DND-41 (cell line): ENCODE data around the gene ZNF8.
"Not testable (repeated sequence)": the region's sequence is repeated elsewhere in the genome, so short reads cannot be mapped to it uniquely, and the experiment has no call there.

Experiments
- ATAC-seq: fragments of 200-7000 bp; cut with Tn5 transposase; 3 replicates; pipeline ENCODE4 v1.9.1; 2021; ENCODE audit warnings: low read depth; ENCODE audit not compliant: insufficient read depth
- DNase-seq: peaks from one replicate; pipeline ENCODE4 v3.0.0-alpha.2; 2020
- H2AFZ ChIP-seq: 2 replicates; pipeline ENCODE4 v1.6.0; 2012; ENCODE audit warnings: low read depth, low read length
- H3K27ac ChIP-seq: 2 replicates; pipeline ENCODE4 v1.5.1; 2012; ENCODE audit warnings: low read length, inconsistent platforms
- H3K27me3 ChIP-seq: fragments of 200-600 bp; sonication (generic); 2 replicates; pipeline ENCODE4 v1.6.0; 2012; ENCODE audit warnings: low read length, mild to moderate bottlenecking, inconsistent platforms; ENCODE audit not compliant: insufficient read depth, poor library complexity
- H3K36me3 ChIP-seq: 2 replicates; pipeline ENCODE4 v1.5.1; 2012; ENCODE audit warnings: low read length, inconsistent platforms; ENCODE audit not compliant: insufficient read depth
- H3K4me1 ChIP-seq: 2 replicates; pipeline ENCODE4 v1.5.1; 2012; ENCODE audit warnings: mild to moderate bottlenecking, low read length; ENCODE audit not compliant: insufficient read depth
- H3K4me2 ChIP-seq: 2 replicates; pipeline ENCODE4 v1.6.0; 2012; ENCODE audit warnings: mild to moderate bottlenecking, moderate library complexity, low read length, inconsistent platforms; ENCODE audit not compliant: insufficient read depth
- H3K4me3 ChIP-seq, 2 experiments: fragments of 200-600 bp in 1 of 2; shearing (Covaris generic) in 1 of 2; 2 replicates each; pipeline ENCODE4 v1.5.1; 2012 to 2016; ENCODE audit warnings: inconsistent platforms in 2 of 2, low read length in 2 of 2, mild to moderate bottlenecking in 2 of 2, low read depth in 1 of 2, moderate library complexity in 1 of 2
- H3K79me2 ChIP-seq: 2 replicates; pipeline ENCODE4 v1.6.0; 2012; ENCODE audit warnings: low read length, inconsistent platforms; ENCODE audit not compliant: insufficient read depth
- H3K9ac ChIP-seq: 2 replicates; pipeline ENCODE4 v1.6.0; 2012; ENCODE audit warnings: low read depth, mild to moderate bottlenecking, inconsistent platforms, low read length, moderate library complexity
- H3K9me3 ChIP-seq: 2 replicates; pipeline ENCODE4 v1.5.1; 2012; ENCODE audit warnings: low read length, moderate library complexity, mild to moderate bottlenecking, inconsistent platforms; ENCODE audit not compliant: insufficient read depth, severe bottlenecking
- H4K20me1 ChIP-seq: 2 replicates; pipeline ENCODE4 v1.6.0; 2012; ENCODE audit warnings: low read length; ENCODE audit not compliant: insufficient read depth
- EZH2 ChIP-seq: IDR thresholded peaks from 3 replicates; pipeline ENCODE4 v1.6.1; 2012; ENCODE audit warnings: borderline replicate concordance, low read depth, mild to moderate bottlenecking, moderate library complexity, low read length, inconsistent platforms; ENCODE audit not compliant: severe bottlenecking
- TF ChIP-seq, protein P1 (sequence below): IDR thresholded peaks from 2 replicates; pipeline ENCODE4 v1.5.1; 2012; ENCODE audit warnings: borderline replicate concordance, low read length, moderate library complexity, mild to moderate bottlenecking; ENCODE audit not compliant: poor library complexity, severe bottlenecking; ENCODE audit errors: extremely low read depth

Gene ZNF8

DNA sequence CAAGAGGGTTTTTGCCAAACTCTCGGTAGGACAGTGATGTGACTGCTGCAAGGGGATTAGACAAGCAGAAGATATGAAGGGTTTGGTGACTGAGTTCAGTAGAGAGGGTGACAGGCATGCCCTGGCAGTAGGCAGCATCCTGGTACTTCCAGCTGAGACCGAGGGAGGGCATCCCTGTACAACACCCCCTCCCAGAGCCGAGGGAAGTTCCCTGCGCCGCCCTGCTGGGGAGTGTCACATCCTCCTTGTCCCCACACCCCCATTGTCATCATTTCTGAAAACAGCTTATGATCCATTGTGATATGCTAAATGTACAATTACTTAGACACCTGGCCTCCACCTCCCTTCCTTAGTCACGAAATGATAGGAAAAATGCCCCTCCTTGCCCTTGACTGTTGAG lies 35.4 kb upstream of the ZNF8 start:
- Histone ChIP-seq H3K36me3 (peaks cover 96% of the 10 kb centered on the region), H3K79me2 (peaks cover 3% of the 10 kb centered on the region; the same call in 1 of the 2 replicates), H3K4me1 (no peaks in the 10 kb centered on the region), H2AFZ (no peak overlapping the region), H3K4me2 (no peak overlapping the region), H3K9ac (no peak overlapping the region), H3K9me3 (peaks cover 53% of the 10 kb centered on the region), H4K20me1 (no peaks in the 10 kb centered on the region), H3K27me3 (no peaks in the 10 kb centered on the region), H3K4me3 (no peak overlapping the region), H3K27ac (no peak overlapping the region)
- ATAC-seq (no peak), DNase-seq (no peak)
- TF ChIP-seq EZH2: no peak
- TF ChIP-seq, protein P1, sequence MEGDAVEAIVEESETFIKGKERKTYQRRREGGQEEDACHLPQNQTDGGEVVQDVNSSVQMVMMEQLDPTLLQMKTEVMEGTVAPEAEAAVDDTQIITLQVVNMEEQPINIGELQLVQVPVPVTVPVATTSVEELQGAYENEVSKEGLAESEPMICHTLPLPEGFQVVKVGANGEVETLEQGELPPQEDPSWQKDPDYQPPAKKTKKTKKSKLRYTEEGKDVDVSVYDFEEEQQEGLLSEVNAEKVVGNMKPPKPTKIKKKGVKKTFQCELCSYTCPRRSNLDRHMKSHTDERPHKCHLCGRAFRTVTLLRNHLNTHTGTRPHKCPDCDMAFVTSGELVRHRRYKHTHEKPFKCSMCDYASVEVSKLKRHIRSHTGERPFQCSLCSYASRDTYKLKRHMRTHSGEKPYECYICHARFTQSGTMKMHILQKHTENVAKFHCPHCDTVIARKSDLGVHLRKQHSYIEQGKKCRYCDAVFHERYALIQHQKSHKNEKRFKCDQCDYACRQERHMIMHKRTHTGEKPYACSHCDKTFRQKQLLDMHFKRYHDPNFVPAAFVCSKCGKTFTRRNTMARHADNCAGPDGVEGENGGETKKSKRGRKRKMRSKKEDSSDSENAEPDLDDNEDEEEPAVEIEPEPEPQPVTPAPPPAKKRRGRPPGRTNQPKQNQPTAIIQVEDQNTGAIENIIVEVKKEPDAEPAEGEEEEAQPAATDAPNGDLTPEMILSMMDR: no peak

DNA sequence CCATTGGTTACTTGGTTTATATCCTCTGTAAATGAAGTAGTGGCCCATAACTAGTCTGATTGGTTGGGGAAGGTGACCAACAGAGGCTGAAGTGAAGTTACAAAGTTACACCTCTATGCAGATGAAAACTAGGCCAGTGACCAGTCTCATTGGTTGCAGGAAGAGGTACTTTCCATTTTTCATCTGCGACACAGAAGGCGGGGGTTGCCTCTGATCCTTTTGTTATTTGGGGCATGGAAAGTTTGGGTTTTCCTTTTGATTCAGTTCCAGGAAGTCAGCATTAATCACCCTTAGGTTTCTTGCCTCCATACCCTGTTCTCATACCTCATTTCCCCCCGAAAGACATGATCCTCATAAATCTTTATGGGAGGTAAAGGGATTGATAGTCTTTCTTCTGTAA lies 29.9 kb upstream of the ZNF8 start:
- Histone ChIP-seq H3K36me3 (peaks cover 99% of the 10 kb centered on the region), H3K27me3 (no peaks in the 10 kb centered on the region), H3K4me1 (no peaks in the 10 kb centered on the region), H3K9ac (no peak overlapping the region), H4K20me1 (no peaks in the 10 kb centered on the region), H2AFZ (no peak overlapping the region), H3K4me2 (no peak overlapping the region), H3K9me3 (peaks cover 86% of the 10 kb centered on the region), H3K79me2 (no peaks in the 10 kb centered on the region; the same call in 1 of the 2 replicates), H3K27ac (no peak overlapping the region), H3K4me3 (no peak overlapping the region; a peak in 1 of 4 replicates)
- ATAC-seq: no peak
- DNase-seq: no peak
- TF ChIP-seq, protein P1: no peak
- TF ChIP-seq EZH2: no peak

DNA sequence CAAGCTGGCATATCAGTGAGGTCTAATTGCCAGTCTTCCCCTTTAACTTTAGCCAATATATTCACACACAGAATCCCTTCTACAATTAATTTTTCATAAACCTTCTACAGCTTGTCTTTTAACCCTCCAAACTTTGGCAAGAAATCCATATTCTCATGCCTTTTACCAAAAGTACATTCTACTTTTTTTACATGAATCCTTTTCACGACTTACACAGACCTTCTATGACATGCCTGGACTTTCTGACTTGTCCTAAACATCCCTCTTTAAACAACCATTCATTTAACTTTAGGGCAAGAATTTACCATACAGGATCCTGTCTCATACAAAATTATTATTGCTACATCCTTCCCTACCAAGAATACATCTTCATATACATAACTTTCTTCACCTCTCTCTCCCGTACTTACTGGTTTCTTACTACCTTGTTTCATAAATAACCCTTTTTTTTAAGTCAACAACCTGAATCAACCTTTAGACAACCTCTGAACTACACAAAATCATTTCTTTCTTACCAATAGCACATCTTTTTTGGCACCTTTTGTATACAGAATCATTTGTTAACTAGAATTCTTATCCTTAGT lies 26.6 kb upstream of the ZNF8 start:
- Histone ChIP-seq H3K79me2 (no peaks in the 10 kb centered on the region; the same call in 1 of the 2 replicates), H3K27me3 (no peaks in the 10 kb centered on the region), H3K4me2 (no peak overlapping the region), H3K9me3 (peaks cover 87% of the 10 kb centered on the region), H4K20me1 (no peaks in the 10 kb centered on the region), H2AFZ (no peak overlapping the region), H3K4me3 (no peak overlapping the region), H3K4me1 (no peaks in the 10 kb centered on the region), H3K9ac (no peak overlapping the region), H3K27ac (no peak overlapping the region), H3K36me3 (peaks cover 91% of the 10 kb centered on the region)
- TF ChIP-seq, protein P1: no peak
- no peak for TF ChIP-seq EZH2
- DNase-seq (no peak), ATAC-seq (no peak)

DNA sequence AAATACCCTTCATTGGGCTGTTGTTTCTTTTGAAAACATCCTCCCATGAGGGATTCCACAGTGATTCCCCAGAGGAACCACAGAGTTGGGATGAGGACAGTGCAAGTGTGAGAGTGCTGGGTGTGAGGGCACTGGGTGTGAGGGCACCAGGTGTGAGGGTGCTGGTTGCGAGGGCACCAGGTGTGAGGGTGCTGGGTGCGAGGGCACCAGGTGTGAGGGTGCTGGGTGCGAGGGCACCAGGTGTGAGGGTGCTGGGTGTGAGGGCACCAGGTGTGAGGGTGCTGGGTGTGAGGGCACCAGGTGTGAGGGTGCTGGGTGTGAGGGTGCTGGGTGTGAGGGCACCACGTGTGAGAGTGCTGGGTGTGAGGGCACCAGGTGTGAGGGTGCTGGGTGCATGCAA lies 20.5 kb upstream of the ZNF8 start:
- H2AFZ ChIP-seq, DNase-seq, ATAC-seq, H3K79me2 ChIP-seq, H3K27ac ChIP-seq, H3K4me2 ChIP-seq, H3K27me3 ChIP-seq, H3K9ac ChIP-seq, H3K4me1 ChIP-seq, H4K20me1 ChIP-seq, H3K4me3 ChIP-seq: not testable (repeated sequence)
- peaks cover 89% of the 10 kb centered on the region for H3K9me3 ChIP-seq
- peaks cover 91% of the 10 kb centered on the region for H3K36me3 ChIP-seq
